Measurements from ENCODE around the gene CLDND2.

The CLDND2 gene

GRCh38 chr19:51317968-51318367 lies 50.8 kb downstream of the CLDND2 start:
- H3K4me1 ChIP-seq (ENCODE audit: low read depth, poor library complexity, severe bottlenecking) = no peaks in the 10 kb centered on the region
- no peak overlapping the region for H3K27ac ChIP-seq
- no peaks in the 10 kb centered on the region for H3K27me3 ChIP-seq (ENCODE audit: insufficient read depth, low read depth)
- H2AFZ ChIP-seq (ENCODE audit: low read depth) = no peak overlapping the region
- TF ChIP-seq CTCF (conservative IDR thresholded peaks at IDR 0.05; ENCODE audit: low read depth, low read length) = no peak
- H3K4me3 ChIP-seq (IDR thresholded peaks at IDR 0.05; ENCODE audit: insufficient read depth, low read depth, low read length) = no peak overlapping the region
- no peak overlapping the region for H3K9ac ChIP-seq
- no peaks in the 10 kb centered on the region for H4K20me1 ChIP-seq (ENCODE audit: insufficient read depth)
- H3K36me3 ChIP-seq (ENCODE audit: insufficient read depth) = no peaks in the 10 kb centered on the region
- H3K79me2 ChIP-seq (ENCODE audit: insufficient read depth, low read depth) = no peaks in the 10 kb centered on the region
- H3K4me2 ChIP-seq = no peak overlapping the region

- Histone ChIP-seq H2AFZ (ENCODE audit: low read depth) (no peak overlapping the region), H3K27me3 (ENCODE audit: insufficient read depth, low read depth) (no peaks in the 10 kb centered on the region), H3K27ac (no peak overlapping the region), H3K4me3 (IDR thresholded peaks at IDR 0.05; ENCODE audit: insufficient read depth, low read depth, low read length) (no peak overlapping the region), H4K20me1 (ENCODE audit: insufficient read depth) (no peaks in the 10 kb centered on the region), H3K4me1 (ENCODE audit: low read depth, poor library complexity, severe bottlenecking) (no peaks in the 10 kb centered on the region), H3K9ac (no peak overlapping the region), H3K79me2 (ENCODE audit: insufficient read depth, low read depth) (no peaks in the 10 kb centered on the region), H3K4me2 (no peak overlapping the region), H3K36me3 (ENCODE audit: insufficient read depth) (no peaks in the 10 kb centered on the region)
- TF ChIP-seq CTCF (conservative IDR thresholded peaks at IDR 0.05; ENCODE audit: low read depth, low read length) = no peak
Measured at GRCh38 chr19:51317376-51317775, 51.4 kb downstream of the CLDND2 start.
